ENCODE results near the gene ZNF583.

ZNF583 gene

DNA sequence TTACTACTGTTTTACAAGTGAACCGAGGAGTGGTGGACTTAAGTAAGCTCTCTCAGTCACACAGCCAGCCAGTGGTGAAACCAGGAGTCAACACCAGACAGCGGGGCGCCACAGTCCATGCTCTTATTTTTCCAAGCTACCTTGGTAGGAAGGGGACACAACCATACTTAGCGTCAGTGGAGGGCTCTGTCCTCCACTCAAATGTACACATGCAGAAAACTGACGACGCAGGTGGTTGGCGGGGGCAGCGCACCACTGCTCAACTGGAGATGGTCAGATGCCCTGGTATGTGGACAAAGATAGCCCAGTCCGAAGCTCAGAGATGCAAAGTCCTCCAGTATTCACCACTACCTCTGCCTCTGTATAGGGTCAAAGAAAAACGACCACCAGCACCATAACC, 72.0 kb downstream of the ZNF583 start:
- no peak for DNase-seq

Measured in CD4-positive, alpha-beta T cell treated with Interleukin-4 for 4 hours (primary cell).